Stimulated activated CD4-positive, alpha-beta T cell treated with anti-CD3 and anti-CD28 coated beads, Interleukin-2, amount 100 ng/mL, for 24 hours (primary cell): ENCODE data around the gene TSC22D1.
"Not testable (repeated sequence)": the region's sequence is repeated elsewhere in the genome, so short reads cannot be mapped to it uniquely, and the experiment has no call there.

Experiments
- DNase-seq, 2 donors: peaks; one replicate each; pipeline ENCODE4 v3.0.0-alpha.2; 2020

Gene TSC22D1

DNA sequence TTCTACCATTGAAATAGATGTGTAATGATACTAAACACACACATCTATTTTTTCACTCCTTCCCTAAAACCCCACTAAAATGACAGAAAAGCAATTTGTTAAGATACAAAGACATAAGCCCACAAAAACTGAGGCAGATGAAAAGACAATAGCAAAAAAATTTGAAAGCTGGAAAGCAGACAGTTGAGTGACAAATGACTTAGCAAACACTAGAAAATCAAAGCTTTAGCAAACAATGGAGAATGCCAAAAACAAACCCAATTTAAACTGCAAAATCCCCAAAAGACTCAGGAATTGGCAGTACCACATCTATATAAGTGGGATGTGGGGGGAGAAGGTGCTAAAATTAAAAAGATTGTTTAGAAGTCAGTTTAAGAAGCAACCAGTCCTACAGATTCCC is 9.5 kb downstream of the TSC22D1 start:
- DNase-seq = no peak

DNA sequence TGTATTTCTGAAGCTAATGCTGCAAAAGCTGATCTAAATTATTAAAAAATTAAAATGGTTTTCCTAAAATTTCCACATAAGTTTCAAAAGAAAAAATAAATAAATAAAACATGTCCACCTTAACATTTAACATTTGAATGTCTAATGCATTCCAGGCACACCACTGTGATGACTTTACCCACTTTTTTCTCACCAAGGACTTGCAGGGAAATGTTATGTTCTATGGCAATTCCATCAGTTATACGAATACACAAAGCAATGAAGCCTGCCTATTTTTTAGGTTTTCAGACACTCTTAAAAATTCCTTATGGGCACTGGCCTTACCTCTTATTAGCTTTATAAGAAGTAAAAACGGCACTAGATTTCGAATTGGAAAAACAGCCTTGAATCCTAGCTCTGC is 10.2 kb downstream of the TSC22D1 start:
- DNase-seq = no peak

DNA sequence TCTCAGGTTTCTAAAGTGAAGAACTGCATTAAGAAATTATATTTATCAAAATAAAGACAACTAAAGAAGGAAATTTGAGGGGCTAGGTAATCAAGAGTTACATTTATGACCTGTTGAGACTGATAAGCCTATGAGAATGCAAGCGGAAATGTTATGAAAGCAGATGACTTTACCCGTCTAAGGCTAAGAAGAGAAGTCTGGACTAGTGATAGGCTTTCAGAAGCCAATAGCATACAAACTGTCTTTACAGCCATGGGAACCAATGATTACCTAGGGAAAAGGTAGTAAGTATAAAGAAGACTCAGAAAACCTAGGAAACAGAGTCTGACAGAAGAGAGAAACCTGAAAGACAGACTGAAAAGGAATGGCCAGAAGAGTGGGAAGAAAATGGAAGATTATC is 11.2 kb downstream of the TSC22D1 start:
- DNase-seq = no peak

DNA sequence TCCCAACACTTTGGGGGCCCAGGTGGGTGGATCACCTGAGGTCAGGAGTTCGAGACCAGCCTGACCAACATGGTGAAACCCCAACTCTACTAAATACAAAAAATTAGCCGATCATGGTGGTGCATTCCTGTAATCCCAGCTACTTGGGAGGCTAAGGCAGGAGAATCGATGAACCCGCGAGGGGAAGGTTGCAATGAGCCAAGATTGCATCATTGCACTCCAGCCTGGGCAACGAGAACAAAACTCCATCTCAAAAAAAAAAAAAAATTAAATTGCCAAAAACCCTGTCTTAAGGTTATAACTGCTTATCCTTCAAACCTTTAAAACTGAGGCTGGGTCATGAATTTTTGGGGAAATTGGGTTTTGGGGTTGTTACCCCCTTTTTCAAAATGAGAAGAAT is 13.3 kb downstream of the TSC22D1 start:
- DNase-seq = not testable (repeated sequence)

DNA sequence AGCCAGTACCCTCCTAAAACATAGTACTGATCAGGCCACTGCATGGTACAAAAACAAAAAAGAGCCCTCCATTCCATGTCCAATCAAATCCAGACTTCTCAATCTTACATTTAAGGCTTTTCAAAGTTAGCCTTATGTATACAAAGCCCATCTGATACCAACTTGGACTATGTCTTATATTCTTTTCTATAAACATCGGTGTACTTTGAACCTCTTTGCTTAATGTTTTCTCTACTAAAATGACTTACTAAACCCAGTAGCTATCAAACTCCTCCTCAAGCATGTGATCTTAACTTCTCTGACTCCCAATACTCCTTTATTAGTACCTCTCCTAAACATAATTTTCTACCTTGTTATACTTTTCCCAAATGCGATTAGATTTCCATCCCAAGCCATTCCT is 14.8 kb downstream of the TSC22D1 start:
- DNase-seq = no peak

DNA sequence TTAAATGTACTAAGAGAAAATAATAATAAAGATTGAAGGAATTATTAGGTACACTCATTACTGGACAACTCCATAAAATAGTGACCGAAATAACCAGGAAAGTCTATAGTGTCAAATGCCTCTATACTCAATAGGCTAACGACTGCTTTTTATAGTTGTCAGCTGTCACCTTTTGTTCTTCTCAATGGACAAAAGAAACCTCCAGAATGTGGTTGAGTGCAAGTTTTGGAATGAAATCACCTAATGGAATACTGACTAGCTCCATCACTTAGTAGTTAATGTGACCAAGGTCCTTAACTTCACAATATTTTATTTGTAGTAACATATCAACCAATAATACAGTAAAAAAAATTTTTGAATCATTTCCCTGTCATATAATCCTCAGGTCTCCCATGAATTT is 18.1 kb downstream of the TSC22D1 start:
- no peak for DNase-seq

DNA sequence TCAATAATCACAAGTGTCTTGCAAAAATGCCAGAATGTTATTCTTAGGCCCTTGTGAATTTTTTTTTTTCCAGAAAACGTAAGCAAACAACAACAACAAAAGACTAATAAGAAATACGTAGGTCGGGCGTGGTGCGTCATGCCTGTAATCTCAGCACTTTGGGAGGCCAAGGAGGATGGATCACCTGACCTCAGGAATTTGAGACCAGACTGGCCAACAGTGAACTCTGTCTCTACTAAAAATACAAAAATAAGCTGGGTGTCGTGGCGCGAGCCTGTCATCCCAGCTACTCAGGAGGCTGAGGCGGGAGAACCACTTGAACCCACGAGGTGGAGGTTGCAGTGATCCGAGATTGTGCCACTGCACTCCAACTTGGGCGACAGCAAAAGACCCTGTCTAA is 20.9 kb downstream of the TSC22D1 start:
- no peak for DNase-seq

DNA sequence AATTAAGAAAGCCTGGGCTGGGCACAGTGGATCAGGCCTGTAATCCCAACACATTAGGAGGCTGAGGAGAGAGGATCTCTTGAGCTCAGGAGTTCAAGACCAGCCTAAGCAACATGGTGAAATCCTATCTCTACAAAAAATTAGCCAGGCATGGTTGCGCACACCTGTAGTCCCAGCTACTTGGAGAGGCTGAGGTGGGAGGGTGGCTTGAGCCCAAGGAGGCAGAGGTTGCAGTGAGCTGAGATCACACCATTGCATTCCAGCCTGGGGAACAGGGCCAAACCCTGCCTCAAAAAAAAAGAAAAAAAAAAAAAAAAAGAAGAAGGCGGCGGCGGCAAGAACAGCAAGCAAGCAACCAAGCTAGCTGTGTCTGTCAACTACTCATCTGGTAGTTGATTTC is 26.7 kb downstream of the TSC22D1 start:
- no peak for DNase-seq

DNA sequence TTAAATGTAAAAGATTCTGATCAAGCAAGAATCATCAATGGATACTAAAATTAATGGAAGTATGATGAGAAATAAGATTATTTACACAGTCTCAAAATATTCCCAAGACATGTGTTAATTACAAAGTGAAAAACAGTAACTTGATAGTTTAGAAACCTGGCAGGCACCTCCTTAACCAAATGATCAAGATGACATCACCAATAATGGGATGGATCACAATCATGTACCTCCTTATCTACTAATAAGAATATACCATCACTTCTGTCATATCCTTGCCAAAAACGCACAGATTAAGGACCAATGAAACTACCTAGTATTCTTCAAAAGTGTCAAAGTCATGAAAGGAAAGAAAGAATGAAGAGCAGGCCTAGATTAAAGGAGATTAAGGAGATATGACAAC is 30.0 kb downstream of the TSC22D1 start:
- no peak for DNase-seq

DNA sequence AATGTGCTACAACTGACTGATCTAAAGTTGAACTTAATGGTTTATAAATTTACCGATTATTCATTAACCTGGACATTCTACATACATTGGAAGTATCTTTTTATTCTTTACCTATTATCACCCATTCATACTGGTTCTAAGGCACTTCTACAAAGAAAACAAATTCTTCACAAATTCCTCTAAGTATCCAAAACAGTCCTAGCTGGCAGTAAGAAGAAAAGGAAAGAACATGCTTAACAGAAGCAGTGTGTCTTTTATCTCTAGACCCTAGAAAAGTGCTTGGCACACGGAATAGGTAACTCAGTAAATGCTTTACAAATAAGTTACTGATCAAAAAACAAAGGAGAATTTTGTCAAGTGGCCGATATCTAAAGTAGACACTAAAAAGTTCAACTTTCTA is 32.8 kb downstream of the TSC22D1 start:
- DNase-seq = no peak

DNA sequence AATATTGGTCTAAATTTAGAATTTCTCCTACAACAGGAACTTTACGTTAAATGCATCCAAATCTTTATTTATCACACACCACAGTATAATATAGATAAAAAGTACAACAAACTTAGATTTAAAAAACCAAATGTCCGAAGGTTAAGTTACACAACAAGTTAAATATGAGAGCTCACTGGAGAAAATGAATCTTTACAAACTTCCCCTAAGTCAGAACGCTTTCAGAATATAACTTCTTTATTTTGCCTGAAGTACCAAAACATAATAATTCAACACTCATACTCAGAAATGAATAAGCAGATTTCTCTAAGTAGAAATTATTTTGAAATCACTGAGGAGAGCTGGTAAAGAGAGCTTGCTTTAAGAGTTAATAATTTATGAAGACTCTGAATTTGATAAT is 33.8 kb downstream of the TSC22D1 start:
- DNase-seq = no peak

DNA sequence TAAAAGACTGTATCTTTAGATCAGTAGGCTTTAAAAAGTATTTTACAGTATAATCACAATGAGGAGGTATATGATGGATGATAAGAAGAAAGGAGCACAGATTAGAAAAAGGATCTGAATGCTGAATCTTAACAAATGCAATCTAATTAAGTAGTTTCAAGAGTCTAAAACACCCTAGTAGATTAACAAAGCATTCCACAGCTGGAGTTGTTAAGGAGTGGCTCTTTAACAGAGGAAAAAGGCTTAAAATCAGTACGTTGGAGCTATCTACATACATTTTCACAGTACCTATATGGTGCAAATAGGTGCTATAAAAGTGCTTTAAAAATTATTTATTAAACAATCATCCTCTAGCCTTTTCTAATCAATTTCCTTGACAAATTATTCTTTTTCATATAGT is 34.5 kb downstream of the TSC22D1 start:
- DNase-seq = no peak

DNA sequence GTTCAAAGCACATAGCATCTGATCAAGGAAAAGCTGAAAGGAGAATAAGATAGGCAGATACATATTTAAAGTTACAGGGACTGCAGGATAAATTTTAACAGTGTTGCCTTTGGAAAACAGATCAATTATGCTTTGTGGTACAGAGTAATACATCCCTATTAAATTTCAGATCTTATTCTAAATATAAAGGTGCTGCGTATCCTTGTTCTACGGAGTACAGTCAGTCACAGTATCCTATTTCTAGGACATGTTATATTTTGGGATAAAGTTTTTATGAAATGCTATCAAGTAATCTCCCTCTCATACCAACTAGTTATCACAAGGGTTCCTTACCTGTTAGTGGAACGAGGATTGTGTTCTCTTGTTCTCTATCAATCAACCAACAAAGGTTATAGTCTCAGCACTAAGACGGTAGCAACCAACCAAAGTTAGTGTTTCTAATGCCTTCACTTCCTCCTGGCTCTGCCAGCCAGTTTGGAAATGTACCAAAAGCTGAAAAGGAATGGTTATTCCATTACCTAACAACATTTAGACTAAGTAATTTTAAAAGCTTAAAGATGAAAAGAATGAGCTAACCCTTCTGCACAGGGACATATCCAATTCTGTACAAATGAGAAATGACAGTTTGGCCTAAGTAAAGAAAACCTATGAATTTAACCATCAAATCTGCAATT is 35.2 kb downstream of the TSC22D1 start:
- no peak for DNase-seq

DNA sequence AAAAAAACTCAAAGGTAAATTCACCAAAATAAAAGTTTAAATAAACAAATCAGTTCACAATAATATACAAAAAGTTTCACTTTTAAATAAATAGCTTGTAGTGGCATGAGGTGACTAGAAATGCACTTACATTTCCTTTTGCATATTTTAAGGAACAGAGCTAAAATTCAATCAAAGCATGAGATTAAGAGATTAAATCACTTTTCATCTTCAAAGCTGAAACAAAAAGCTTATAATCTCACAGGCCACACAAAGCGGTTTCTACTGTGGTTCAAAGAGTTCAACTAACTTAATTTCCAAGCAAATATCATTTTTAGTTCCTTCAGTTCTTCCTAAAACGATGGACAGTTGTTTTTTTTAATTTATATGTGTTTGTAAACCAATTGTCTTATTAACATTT is 38.9 kb downstream of the TSC22D1 start:
- DNase-seq = no peak

DNA sequence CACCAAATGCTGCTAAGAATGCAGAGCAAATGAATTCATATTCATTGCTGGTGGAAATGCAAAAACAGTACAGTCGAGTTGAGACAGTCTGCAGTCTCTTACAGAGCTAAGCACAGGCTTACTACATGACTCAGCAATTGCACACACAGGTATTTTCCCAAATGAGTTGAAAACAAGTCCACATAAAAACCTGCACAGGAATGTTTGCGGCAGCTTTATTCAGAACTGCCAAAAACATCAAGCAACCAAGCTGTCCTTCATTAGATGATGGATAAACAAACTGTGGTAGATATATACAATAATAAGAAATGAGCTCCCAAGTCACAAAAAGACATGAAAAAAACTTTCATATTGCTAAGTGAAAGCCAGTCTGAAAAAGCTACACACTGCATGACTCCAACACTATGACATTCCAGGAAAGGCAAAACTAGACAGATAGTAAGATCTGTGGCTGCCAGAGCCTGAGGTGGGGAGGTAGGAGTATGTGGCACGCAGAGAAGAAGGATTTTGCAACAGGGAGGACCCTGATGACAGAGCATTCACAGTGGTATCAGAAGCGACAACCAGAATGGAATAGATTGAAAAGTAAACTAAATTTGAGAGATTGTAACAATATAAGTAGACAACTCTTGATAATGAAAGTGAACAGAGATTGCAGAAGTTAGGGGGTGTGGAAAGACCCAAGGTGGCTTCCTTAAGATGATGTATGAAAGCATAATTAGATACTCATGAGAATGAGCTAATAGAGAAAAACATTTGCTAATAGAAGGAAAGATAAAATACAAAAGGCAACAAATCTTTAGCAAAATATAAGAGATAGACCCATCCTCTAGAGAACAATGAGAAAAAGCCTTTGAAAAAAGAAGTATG is 52.7 kb downstream of the TSC22D1 start:
- DNase-seq = no peak

DNA sequence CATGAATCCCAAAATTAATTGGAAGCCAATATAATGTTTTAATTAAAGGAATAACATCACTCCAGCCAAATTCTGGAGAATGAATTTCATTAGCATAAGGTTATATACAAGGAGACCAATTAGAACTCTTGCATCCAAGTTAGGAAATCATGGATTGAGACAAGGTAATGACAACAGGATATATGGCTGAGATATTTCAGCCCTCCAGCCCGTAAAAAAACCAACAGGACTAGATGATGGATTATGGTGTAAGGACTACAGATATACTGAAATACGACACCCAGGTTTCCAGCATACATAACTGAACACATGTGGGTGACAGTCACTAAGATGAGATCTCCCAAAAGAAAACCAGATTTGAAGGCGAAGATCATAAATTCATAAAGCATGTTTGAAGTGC is 56.5 kb downstream of the TSC22D1 start:
- no peak for DNase-seq

DNA sequence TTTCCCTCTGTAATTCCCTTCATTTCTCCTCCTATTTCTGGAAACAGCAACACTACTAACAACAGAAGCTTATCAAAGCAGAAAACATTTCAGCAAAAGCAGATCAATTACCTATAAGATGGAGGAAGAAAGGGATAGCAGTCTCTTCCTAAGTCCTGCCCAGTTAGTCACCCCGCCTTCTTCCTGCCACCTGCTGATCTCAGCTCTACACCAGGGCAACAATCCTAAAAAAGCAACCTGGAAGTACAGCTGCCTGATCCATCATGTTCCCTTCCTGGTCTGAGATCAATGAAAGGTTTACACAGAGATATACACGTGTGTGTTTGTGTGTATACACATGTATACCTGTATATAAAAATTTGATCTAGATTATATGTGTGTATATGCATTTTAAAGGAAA is 59.4 kb downstream of the TSC22D1 start:
- DNase-seq = no peak

DNA sequence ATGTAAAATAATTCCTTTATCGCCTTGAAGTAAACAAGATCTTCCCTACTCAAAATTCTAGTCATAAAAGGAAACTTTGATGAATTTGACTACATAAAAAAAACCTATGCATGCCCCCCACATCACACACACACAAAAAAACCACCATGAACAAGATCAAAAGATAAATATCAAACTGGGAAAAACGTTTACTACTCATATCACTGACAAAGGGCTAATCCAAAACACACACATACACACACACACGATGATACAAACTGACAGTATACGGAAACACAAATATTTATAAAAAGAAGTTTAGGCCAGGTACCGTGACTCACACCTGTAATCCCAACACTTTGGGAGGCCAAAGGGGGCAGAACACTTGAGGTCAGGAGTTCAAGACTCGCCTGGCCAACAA is 61.9 kb downstream of the TSC22D1 start:
- DNase-seq = peak in 1 of 2 donors; percentile 1

DNA sequence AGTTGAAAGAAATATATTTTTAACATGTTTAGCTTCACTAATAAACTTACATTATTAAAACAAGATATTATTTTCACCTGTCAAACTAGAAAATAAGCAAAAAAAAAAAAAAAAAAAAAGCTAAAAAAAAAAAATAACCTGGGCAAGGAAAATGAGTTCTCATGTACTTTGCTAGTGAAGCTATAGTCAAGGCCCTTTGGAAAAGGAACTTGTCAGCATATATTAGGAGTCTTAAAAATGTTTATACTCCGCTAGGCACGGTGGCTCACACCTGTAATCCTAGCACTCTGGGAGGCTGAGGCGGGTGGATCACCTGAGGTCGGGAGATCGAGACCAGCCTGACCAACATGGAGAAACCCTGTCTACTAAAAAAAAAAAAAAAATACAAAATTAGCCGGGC is 66.3 kb downstream of the TSC22D1 start:
- DNase-seq = not testable (repeated sequence)

DNA sequence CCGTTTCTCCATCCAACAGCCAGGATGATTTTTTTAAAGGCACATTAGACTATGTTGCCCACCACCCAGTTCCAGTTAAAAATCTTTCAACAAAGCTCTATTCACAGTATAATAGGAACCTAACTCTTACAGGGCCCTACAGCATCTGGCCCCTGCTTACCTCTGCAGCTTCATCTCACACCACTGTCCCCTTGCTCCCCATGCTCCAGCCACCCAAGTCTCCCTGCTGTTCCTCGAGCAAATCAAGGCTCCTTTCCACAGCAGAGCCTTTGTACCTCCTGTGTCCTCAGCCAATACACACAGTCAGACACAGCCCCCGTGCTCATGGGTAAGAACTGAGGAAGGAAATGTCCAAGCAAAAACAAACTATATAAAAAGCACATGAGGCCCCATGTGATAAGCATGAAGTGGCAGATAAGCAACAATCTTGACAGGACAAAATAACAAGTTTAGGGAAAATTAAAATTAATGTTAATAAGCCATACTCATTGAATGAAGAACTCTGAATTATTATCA is 67.5 kb downstream of the TSC22D1 start:
- no peak for DNase-seq

DNA sequence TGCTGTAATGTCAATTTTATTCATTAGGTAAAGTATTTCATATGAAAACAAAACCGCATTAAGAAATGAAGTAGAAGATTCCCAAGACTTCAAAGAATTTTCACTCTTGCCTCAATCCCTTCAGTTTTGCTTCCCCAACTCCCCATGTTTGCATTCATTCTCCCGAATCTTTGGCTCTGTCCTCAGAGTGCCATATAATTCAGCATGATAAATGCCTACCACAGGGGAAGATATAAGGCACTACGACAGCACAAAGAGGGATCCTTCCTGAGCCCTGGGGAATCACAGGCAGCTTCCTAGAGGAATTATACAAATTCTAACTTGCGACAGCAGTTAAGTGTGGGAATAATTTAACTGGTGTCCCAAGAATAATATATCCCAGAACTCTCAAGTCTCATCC is 68.5 kb downstream of the TSC22D1 start:
- DNase-seq = no peak

DNA sequence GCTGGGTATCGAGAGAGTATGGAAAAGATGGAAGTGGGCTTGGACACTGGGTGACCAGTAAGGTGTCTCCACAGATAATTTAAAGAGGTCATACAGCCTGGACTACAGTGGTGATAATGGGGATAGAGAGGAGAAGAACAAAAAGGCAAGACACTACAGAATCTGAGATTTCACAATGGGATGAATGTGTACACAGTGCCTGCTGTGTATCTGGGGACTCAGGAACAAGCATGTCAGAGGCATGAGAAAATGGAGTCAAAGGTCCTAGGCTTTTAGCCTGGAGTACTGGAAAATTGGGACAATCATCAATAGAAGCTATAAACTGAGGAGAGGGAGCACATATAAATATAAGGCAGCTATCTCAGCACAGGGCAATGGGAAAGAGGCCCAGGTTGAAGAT is 69.4 kb downstream of the TSC22D1 start:
- DNase-seq = no peak

DNA sequence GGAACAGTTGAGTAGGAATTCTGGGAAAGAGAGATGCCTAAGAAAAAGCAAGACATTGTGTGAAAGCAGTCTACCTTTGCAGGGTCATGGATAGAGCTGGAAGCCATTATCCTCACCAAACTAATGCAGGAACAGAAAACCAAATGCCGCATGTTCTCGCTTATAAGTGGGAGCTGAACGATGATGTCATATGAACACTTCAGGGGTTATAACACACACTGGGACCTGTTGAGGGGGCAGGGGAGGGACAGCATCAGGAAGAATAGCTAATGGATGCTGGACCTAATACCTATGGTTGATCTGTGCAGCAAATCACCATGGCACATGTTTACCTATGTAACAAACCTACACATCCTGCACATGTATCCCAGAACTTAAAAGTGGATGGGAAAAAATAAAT is 69.9 kb downstream of the TSC22D1 start:
- no peak for DNase-seq

DNA sequence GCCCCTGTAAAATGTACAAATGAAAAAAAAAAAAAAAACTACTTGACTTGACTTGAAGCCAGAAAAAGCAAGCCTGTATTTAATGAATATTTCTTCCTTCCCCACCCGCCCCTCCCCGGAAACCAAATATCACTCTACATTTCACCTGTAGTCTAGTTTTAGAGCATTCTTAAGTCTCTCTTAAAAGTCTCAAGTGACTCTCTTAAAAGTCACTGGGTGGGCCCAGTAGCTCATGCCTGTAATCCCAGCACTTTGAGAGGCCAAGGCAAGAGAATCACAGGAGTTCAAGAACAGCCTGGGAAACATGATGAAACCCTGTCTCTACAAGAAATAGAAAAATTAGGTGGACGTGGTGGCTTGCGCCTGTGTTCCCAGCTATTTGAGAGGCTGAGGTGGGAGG is 72.0 kb downstream of the TSC22D1 start:
- DNase-seq = no peak
